T-helper 1 cell (primary cell): ENCODE data around the gene FUT8.

Experiments used
- DNase-seq, 5 donors: peaks; one replicate each; pipeline ENCODE4 v3.0.0-alpha.2; 2012 to 2020

The FUT8 gene

GRCh38 chr14:65496178-65496993, 83.9 kb downstream of the FUT8 start:
- no peak for DNase-seq

GRCh38 chr14:65499138-65499537, 86.6 kb downstream of the FUT8 start:
- DNase-seq, result no peak

- no peak for DNase-seq
Measured at GRCh38 chr14:65500075-65500474, 87.5 kb downstream of the FUT8 start.

- DNase-seq, result no peak
Measured at GRCh38 chr14:65501328-65501727, 88.8 kb downstream of the FUT8 start.

GRCh38 chr14:65502676-65503124, 90.2 kb downstream of the FUT8 start:
- DNase-seq, result no peak

- no peak for DNase-seq
Measured at GRCh38 chr14:65503771-65504170, 91.2 kb downstream of the FUT8 start.

- DNase-seq, result no peak
Measured at GRCh38 chr14:65506801-65507200, 94.3 kb downstream of the FUT8 start.

GRCh38 chr14:65509842-65510241, 97.3 kb downstream of the FUT8 start:
- DNase-seq, result no peak

- no peak for DNase-seq
Measured at GRCh38 chr14:65513671-65514070, 101.1 kb downstream of the FUT8 start.

GRCh38 chr14:65517635-65518542, 105.4 kb downstream of the FUT8 start:
- DNase-seq, result peak in 1 of 5 donors; percentile 48

- DNase-seq, result no peak
Measured at GRCh38 chr14:65528069-65528468, 115.5 kb downstream of the FUT8 start.

- no peak for DNase-seq
Measured at GRCh38 chr14:65531148-65531547, 118.6 kb downstream of the FUT8 start.

GRCh38 chr14:65533736-65534404, 121.3 kb downstream of the FUT8 start:
- no peak for DNase-seq

- no peak for DNase-seq
Measured at GRCh38 chr14:65536781-65537423, 124.4 kb downstream of the FUT8 start.

- no peak for DNase-seq
Measured at GRCh38 chr14:65548878-65549277, 136.3 kb downstream of the FUT8 start.

GRCh38 chr14:65549429-65549828, 136.9 kb downstream of the FUT8 start:
- no peak for DNase-seq

- DNase-seq, result no peak
Measured at GRCh38 chr14:65550779-65551643, 138.5 kb downstream of the FUT8 start.

GRCh38 chr14:65552724-65553123, 140.2 kb downstream of the FUT8 start:
- no peak for DNase-seq

- no peak for DNase-seq
Measured at GRCh38 chr14:65554837-65555236, 142.3 kb downstream of the FUT8 start.

- DNase-seq, result no peak
Measured at GRCh38 chr14:65555358-65555757, 142.8 kb downstream of the FUT8 start.

GRCh38 chr14:65558363-65558762, 145.8 kb downstream of the FUT8 start:
- DNase-seq, result no peak
